GM23338 (cell line): Measurements from ENCODE around the gene NOD1. TPM values are rescaled to one million over a fixed set of nuclear protein-coding genes. Genes with fewer than 3 reads are reported as not detected.

Experiments
- ATAC-seq: fragments of 200-7000 bp; cut with Tn5 transposase; 3 replicates; pipeline ENCODE4 v1.9.1; 2020
- DNase-seq: peaks from one replicate; pipeline ENCODE4 v3.0.0-alpha.2; 2015; ENCODE audit warnings: low spot score
- H2AFZ ChIP-seq: fragments of 200-600 bp; sonication (generic); 2 replicates; pipeline ENCODE4 v1.8.0; 2016; ENCODE audit warnings: antibody characterized with exemption, mild to moderate bottlenecking, moderate library complexity
- H3F3A ChIP-seq: fragments of 200-600 bp; sonication (generic); replicated peaks from 2 replicates; pipeline ENCODE4 v1.8.0; 2017; ENCODE audit warnings: antibody characterized with exemption, mixed run types, low read depth
- H3K27ac ChIP-seq: fragments of 200-600 bp; sonication (generic); 2 replicates; pipeline ENCODE4 v1.6.1; 2016; ENCODE audit warnings: low read depth
- H3K27me3 ChIP-seq: fragments of 200-600 bp; sonication (generic); 2 replicates; pipeline ENCODE4 v1.8.0; 2016; ENCODE audit warnings: mild to moderate bottlenecking, mixed run types, moderate library complexity; ENCODE audit not compliant: insufficient read depth
- H3K36me3 ChIP-seq: fragments of 200-600 bp; sonication (generic); 2 replicates; pipeline ENCODE4 v1.8.0; 2016; ENCODE audit warnings: mild to moderate bottlenecking; ENCODE audit not compliant: insufficient read depth
- H3K4me1 ChIP-seq: fragments of 200-600 bp; sonication (generic); 2 replicates; pipeline ENCODE4 v1.8.0; 2016; ENCODE audit warnings: mild to moderate bottlenecking, moderate library complexity; ENCODE audit not compliant: insufficient read depth
- H3K4me2 ChIP-seq: fragments of 200-600 bp; sonication (generic); 2 replicates; pipeline ENCODE4 v1.7.1; 2017; ENCODE audit warnings: mixed run types
- H3K4me3 ChIP-seq: fragments of 200-600 bp; sonication (generic); 2 replicates; pipeline ENCODE4 v1.6.1; 2016; ENCODE audit warnings: mixed run types
- H3K79me2 ChIP-seq: fragments of 200-600 bp; sonication (generic); replicated peaks from 2 replicates; pipeline ENCODE4 v1.8.0; 2017; ENCODE audit warnings: mild to moderate bottlenecking; ENCODE audit not compliant: insufficient read depth
- H3K9me2 ChIP-seq: fragments of 200-600 bp; sonication (generic); 2 replicates; pipeline ENCODE4 v1.8.0; 2017; ENCODE audit not compliant: insufficient read depth
- H4K20me1 ChIP-seq: fragments of 200-600 bp; sonication (generic); replicated peaks from 2 replicates; pipeline ENCODE4 v1.8.0; 2017; ENCODE audit warnings: mild to moderate bottlenecking; ENCODE audit not compliant: insufficient read depth
- H3K27ac Mint-ChIP-seq: 2 replicates; pipeline ENCODE4 v1.8.0; 2020; ENCODE audit warnings: inconsistent platforms, mild to moderate bottlenecking, moderate library complexity, mixed read lengths
- H3K27me3 Mint-ChIP-seq: 3 replicates; pipeline ENCODE4 v1.8.0; 2022; ENCODE audit warnings: low read depth, mild to moderate bottlenecking, moderate library complexity, mixed read lengths, inconsistent platforms; ENCODE audit not compliant: insufficient read depth, poor library complexity
- H3K36me3 Mint-ChIP-seq: 3 replicates; pipeline ENCODE4 v1.8.0; 2021; ENCODE audit warnings: low read depth, mild to moderate bottlenecking, inconsistent platforms, moderate library complexity, mixed read lengths
- H3K4me1 Mint-ChIP-seq: 3 replicates; pipeline ENCODE4 v1.8.0; 2020; ENCODE audit warnings: mild to moderate bottlenecking, inconsistent platforms, mixed read lengths
- H3K4me3 Mint-ChIP-seq: 3 replicates; pipeline ENCODE4 v1.8.0; 2021; ENCODE audit warnings: moderate library complexity, mild to moderate bottlenecking, inconsistent platforms, mixed read lengths
- H3K9me3 Mint-ChIP-seq: 3 replicates; pipeline ENCODE4 v1.8.0; 2020; ENCODE audit warnings: moderate library complexity, mild to moderate bottlenecking, inconsistent platforms, mixed read lengths
- CREB1 ChIP-seq: fragments of 250-450 bp; sonication (Bioruptor Pico); IDR thresholded peaks from 2 replicates; pipeline ENCODE4 v1.5.0; 2020; ENCODE audit warnings: low read depth, mild to moderate bottlenecking, moderate library complexity
- CTCF ChIP-seq, 2 experiments: fragments of 200-600 bp in 1 of 2; sonication (generic) in 1 of 2; conservative IDR thresholded peaks; 2 replicates each; pipeline versions ENCODE4 v1.5.1 to v1.6.1; 2016 to 2017; ENCODE audit warnings: antibody characterized with exemption in 2 of 2, low read depth in 2 of 2, mild to moderate bottlenecking in 2 of 2, moderate library complexity in 1 of 2
- ETS1 ChIP-seq: IDR thresholded peaks from 2 replicates; pipeline ENCODE4 v1.6.1; 2016; ENCODE audit warnings: antibody characterized with exemption
- EZH2 ChIP-seq: fragments of 200-600 bp; sonication (generic); IDR thresholded peaks from one replicate; pipeline ENCODE4 v1.8.0; 2017; ENCODE audit warnings: antibody characterized with exemption, mild to moderate bottlenecking, low read depth; ENCODE audit not compliant: unreplicated experiment
- EZH2phosphoT487 ChIP-seq: fragments of 200-600 bp; sonication (generic); IDR thresholded peaks from one replicate; pipeline ENCODE4 v1.8.1; 2018; ENCODE audit warnings: antibody characterized with exemption; ENCODE audit not compliant: unreplicated experiment
- JUNB ChIP-seq: IDR thresholded peaks from one replicate; pipeline ENCODE4 v1.6.1; 2016; ENCODE audit warnings: antibody characterized with exemption; ENCODE audit not compliant: unreplicated experiment
- NANOG ChIP-seq: IDR thresholded peaks from 2 replicates; pipeline ENCODE4 v1.6.1; 2016; ENCODE audit warnings: antibody characterized with exemption, borderline replicate concordance
- POLR2AphosphoS5 ChIP-seq: IDR thresholded peaks from 2 replicates; pipeline ENCODE4 v1.6.1; 2016; ENCODE audit warnings: antibody characterized with exemption, low read depth
- STAT1 ChIP-seq: IDR thresholded peaks from one replicate; pipeline ENCODE4 v1.6.1; 2016; ENCODE audit warnings: antibody characterized with exemption; ENCODE audit not compliant: unreplicated experiment
- ZNF114 ChIP-seq: fragments of 250-450 bp; sonication (Bioruptor Pico); IDR thresholded peaks from 2 replicates; pipeline ENCODE4 v1.5.0; 2020; ENCODE audit warnings: mild to moderate bottlenecking, moderate library complexity
- ZNF331 ChIP-seq: fragments of 250-450 bp; sonication (Bioruptor Pico); IDR thresholded peaks from 2 replicates; pipeline ENCODE4 v1.5.0; 2020; ENCODE audit warnings: low read depth, mild to moderate bottlenecking, moderate library complexity
- ZNF462 ChIP-seq: fragments of 250-450 bp; sonication (Bioruptor Pico); IDR thresholded peaks from 2 replicates; pipeline ENCODE4 v1.5.0; 2020; ENCODE audit warnings: mild to moderate bottlenecking, moderate library complexity
- polyA plus RNA-seq: library from polyadenylated mRNA; unstranded; fragments of >200 nt; fragmentation: Nextera tagmentation; extraction: Ambion mirVana; gene quantifications from 2 replicates; pipeline ENCODE4 v1.2.1, GENCODE V29; 2016
- total RNA-seq: library from RNA; depleted of rRNA; stranded (reverse); fragments of >200 nt; shearing (Covaris generic); gene quantifications from 2 replicates; pipeline ENCODE4 v1.2.3, GENCODE V29; 2014
- TF ChIP-seq, protein P1 (sequence below): IDR thresholded peaks from one replicate; pipeline ENCODE4 v1.6.1; 2018; ENCODE audit warnings: antibody characterized with exemption; ENCODE audit not compliant: unreplicated experiment

The NOD1 gene
- total and polyA plus RNA-seq, 2 experiments from 2014 or later, result 2.1 to 7.3 TPM

DNA sequence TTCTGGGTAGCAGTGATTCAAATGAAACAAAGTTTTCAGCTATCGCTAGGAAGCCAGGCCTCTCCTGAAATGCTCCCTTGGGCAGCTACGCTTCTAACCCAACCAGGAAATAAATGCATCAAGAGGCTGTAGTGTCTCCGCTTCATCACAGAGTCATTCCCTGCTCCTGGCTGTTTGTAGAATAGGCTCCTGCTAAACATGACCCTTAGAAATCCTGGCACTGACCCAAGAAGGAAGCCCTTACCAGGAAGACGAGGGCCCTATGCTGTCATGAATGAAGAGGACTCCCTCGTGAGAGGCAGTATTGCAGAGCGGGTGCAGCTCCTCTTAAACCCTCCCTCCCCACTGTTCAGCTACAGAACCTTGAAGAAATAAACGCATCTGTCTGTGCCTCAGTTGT is 48.3 kb downstream of the NOD1 start:
- DNase-seq (no peak), ATAC-seq (no peak; the same call in 2 of the 3 replicates)
- Histone ChIP-seq H3K4me3 (no peak overlapping the region), H3K27ac (no peak overlapping the region), H3K36me3 (no peaks in the 10 kb centered on the region; the same call in 1 of the 2 replicates), H3K4me2 (no peak overlapping the region), H3K4me1 (peaks cover 22% of the 10 kb centered on the region), H3K79me2 (no peaks in the 10 kb centered on the region), H2AFZ (no peak overlapping the region), H4K20me1 (no peaks in the 10 kb centered on the region), H3K27me3 (no peaks in the 10 kb centered on the region), H3K9me2 (no peaks in the 10 kb centered on the region; the same call in 1 of the 2 replicates), H3F3A (no peaks in the 10 kb centered on the region)
- Mint-ChIP-seq H3K4me1 (peaks cover 37% of the 10 kb centered on the region), H3K27ac (no peak overlapping the region), H3K36me3 (peaks cover 16% of the 10 kb centered on the region), H3K9me3 (no peaks in the 10 kb centered on the region), H3K4me3 (no peak overlapping the region), H3K27me3 (peaks cover 3% of the 10 kb centered on the region)
- no peak for TF ChIP-seq ZNF114 (CRISPR knock-in tag)
- no peak for TF ChIP-seq POLR2AphosphoS5
- TF ChIP-seq ZNF462 (CRISPR knock-in tag), result no peak
- TF ChIP-seq, protein P1, sequence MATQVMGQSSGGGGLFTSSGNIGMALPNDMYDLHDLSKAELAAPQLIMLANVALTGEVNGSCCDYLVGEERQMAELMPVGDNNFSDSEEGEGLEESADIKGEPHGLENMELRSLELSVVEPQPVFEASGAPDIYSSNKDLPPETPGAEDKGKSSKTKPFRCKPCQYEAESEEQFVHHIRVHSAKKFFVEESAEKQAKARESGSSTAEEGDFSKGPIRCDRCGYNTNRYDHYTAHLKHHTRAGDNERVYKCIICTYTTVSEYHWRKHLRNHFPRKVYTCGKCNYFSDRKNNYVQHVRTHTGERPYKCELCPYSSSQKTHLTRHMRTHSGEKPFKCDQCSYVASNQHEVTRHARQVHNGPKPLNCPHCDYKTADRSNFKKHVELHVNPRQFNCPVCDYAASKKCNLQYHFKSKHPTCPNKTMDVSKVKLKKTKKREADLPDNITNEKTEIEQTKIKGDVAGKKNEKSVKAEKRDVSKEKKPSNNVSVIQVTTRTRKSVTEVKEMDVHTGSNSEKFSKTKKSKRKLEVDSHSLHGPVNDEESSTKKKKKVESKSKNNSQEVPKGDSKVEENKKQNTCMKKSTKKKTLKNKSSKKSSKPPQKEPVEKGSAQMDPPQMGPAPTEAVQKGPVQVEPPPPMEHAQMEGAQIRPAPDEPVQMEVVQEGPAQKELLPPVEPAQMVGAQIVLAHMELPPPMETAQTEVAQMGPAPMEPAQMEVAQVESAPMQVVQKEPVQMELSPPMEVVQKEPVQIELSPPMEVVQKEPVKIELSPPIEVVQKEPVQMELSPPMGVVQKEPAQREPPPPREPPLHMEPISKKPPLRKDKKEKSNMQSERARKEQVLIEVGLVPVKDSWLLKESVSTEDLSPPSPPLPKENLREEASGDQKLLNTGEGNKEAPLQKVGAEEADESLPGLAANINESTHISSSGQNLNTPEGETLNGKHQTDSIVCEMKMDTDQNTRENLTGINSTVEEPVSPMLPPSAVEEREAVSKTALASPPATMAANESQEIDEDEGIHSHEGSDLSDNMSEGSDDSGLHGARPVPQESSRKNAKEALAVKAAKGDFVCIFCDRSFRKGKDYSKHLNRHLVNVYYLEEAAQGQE, result no peak
- TF ChIP-seq EZH2, result no peak
- TF ChIP-seq CTCF (conservative IDR thresholded peaks at IDR 0.05; ENCODE audit: low read depth in 2 of 2), result no peak
- no peak for TF ChIP-seq NANOG
- TF ChIP-seq ETS1, result no peak
- no peak for TF ChIP-seq STAT1
- no peak for TF ChIP-seq EZH2phosphoT487
- no peak for TF ChIP-seq JUNB
- TF ChIP-seq CREB1 (CRISPR knock-in tag), result no peak
- no peak for TF ChIP-seq ZNF331 (CRISPR knock-in tag)
